CD4-positive, alpha-beta T cell treated with Interferon gamma for 1 hour (primary cell): ENCODE results near the gene RXRA.

Experiments used
- DNase-seq: peaks from one replicate; pipeline ENCODE4 v3.0.0-alpha.2; 2020

The RXRA gene

DNA sequence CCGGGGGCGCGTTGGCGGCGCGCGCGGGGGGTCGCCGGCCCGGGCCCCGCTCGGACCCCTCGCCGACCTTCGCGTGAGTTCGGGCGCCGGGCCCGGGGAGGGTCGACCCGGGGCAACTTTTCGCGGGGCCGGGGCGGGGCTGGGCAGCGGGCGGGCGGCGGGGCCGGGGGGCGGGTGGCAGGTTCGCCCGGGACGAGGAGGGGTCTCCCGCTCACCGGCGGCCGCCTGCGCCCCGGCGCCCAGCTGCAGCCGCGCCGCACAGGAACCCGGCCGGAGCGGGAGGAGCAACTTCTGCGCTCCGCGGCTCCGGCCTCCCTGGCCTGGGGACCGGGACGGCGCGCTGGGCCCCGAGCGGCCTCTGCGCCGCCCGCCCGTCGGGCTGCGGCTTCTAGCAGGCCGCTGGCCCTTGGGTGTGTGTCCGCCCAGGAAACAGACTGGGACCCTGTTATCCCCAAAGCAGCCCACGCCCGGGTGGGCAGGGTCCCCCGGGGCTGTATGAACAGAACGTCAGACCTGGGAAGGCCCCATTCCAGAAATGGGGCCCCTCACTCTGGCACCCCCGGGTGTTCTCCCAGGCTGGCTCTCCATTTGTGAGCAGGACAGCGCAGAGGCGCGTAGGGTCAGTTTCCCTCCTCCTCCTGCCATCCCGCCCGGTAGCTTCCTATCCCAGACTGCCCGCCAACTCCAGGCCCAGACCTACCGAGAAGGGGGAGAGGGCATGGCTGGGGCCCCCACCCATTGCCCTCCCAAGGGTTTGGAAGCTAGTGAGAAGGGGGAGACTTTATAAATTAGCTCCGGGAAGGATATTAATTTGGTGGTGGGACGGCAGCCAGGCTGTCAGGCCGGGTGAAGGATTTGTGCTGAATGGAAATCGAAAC lies 708 bp downstream of the RXRA start:
- no peak for DNase-seq

DNA sequence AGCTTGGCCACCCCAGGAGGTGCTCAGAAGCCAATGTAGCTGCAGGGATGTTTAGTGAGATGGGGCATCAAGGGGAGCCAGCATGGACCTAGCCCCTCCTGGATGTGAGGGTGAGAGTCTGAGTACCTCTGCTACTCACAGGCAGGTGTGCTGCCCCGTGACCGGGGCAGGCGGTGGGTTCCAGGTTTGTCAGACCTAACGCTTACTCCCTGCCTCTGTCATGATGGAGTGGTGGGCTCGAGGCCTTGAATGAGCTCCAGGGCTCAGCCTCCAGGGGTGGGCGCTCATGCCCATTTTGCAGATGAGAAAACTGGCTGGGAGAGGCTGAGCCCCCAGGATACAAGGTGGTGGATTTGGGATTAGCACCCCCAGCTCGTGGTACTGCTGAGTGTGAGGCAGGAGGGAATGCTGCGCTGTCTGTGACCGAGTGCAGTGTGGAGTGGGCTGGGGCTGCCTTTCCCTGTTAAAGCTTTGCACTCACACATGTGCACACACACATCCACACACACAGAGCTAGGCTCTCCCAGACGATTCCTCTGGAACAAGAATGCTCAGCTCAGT lies 1.5 kb downstream of the RXRA start:
- DNase-seq: no peak

- DNase-seq: no peak
These were observed 2.1 kb downstream of the RXRA start for GRCh38 chr9:134328341-134328840.

- no peak for DNase-seq
These were observed 2.8 kb downstream of the RXRA start for GRCh38 chr9:134328841-134329575.

GRCh38 chr9:134329576-134329855 lies 3.3 kb downstream of the RXRA start:
- DNase-seq: no peak

GRCh38 chr9:134329886-134330285 lies 3.6 kb downstream of the RXRA start:
- DNase-seq: no peak

DNA sequence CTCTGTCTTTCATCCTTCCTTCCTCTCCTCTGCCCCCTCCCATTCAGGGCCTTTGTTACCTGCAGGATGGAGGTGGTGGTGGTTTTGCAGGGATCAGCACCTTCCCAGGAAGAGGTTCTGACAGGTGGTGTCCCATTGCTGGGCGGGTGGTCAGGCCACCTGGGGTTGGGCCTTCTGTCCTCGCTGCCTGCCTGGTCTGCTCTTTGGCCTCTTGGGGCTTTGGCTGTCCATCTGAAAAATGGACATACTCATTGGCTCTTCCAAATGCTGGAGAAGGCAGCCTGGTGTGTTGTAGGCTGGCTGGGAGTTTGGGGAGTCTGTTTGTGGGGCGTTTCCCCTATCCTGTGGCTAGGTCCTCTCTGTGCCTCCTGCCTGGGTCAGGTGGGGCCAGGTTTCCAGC lies 4.3 kb downstream of the RXRA start:
- no peak for DNase-seq

GRCh38 chr9:134331186-134332025 lies 5.2 kb downstream of the RXRA start:
- DNase-seq: no peak

- no peak for DNase-seq
These were observed 6.0 kb downstream of the RXRA start for GRCh38 chr9:134332266-134332665.

GRCh38 chr9:134332841-134333233 lies 6.6 kb downstream of the RXRA start:
- DNase-seq: no peak

GRCh38 chr9:134333234-134333873 lies 7.1 kb downstream of the RXRA start:
- DNase-seq: no peak

DNA sequence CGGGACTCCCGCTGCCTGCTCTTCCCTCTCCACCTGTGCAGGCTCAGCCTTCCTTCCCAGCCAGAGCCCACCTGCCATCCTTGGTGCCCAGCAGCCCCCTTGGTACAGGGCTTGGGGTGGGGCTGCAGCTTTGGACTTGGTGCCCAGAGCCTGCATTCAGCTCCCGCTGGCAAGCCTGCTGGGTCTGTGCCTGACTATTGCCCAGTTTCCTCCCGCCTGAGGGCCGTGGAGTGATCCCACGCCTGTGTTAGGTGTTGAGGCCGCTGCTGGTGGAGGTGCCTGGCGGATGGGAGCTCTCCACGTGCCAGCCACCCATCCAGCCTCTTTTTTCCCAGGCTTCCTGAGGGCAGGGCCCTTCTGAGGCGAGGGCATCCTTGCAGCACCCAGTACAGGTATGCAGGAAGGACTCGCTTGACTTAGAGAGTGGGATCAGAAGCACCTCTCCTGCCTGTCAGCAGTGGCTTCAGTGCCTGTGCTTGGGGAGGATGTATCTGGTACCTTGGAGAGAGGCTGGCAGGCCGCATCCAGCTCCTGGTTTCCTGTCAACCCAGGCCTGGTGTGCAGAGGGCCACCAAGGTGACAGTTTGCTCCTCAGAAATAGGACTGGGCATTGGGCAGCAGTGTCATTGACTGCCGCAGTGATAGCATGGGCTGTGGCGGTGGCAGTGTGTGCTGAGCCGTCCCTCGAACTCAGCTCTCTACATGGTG lies 7.8 kb downstream of the RXRA start:
- DNase-seq: no peak

- DNase-seq: no peak
These were observed 8.8 kb downstream of the RXRA start for GRCh38 chr9:134335061-134335460.

- no peak for DNase-seq
These were observed 9.4 kb downstream of the RXRA start for GRCh38 chr9:134335486-134336220.

GRCh38 chr9:134336228-134336627 lies 10.0 kb downstream of the RXRA start:
- no peak for DNase-seq

- DNase-seq: no peak
These were observed 10.7 kb downstream of the RXRA start for GRCh38 chr9:134336924-134337323.

GRCh38 chr9:134337469-134337868 lies 11.2 kb downstream of the RXRA start:
- DNase-seq: no peak

GRCh38 chr9:134338394-134339182 lies 12.3 kb downstream of the RXRA start:
- DNase-seq: no peak

DNA sequence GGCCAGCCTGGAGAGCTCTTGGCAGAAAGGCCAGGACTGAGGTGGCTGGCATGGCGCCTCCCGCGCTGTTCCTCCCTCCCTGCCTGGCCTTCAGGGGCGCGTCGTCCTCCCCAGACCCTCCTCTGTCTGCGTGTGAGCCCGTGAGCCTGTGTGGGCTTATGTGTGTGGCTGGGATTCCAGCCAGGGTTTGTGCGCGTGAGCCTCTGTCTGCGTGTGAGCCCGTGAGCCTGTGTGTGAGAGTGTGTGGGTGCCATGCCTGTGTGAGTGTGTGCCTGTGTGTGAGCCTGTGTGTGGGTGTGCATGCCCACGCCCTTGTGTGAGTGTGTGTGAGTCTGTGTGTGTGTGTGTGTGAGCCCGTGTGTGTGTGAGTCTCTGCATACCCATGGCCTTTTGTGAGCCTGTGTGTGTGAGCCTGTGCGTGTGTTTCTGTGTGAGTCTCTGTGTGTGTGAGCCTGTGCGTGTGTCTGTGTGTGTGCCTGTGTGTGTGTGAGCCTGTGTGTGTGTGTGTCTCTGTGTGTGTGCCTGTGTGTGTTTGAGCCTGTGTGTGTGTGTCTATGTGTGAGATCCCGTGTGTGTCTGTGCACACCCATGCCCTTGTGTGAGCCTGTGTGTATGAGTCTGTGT lies 13.0 kb downstream of the RXRA start:
- no peak for DNase-seq
